ENCODE results near the gene IMMP2L. TPM values are rescaled to one million over a fixed set of nuclear protein-coding genes. Genes with fewer than 3 reads are reported as not detected.

Gene IMMP2L
- total and polyA plus RNA-seq, 2 of the 13 experiments (the other 11 are each of a cell fraction or from before 2014, with no cell fraction given) = 7.8 to 16.9 TPM

- H3K9me3 ChIP-seq (ENCODE audit: low read length) = no peaks in the 10 kb centered on the region
- intact Hi-C loops (cut with micrococcal nuclease; ENCODE audit: unreplicated experiment) (no loop called here), in situ Hi-C loops (cut with HindIII; ENCODE audit: extremely low pct_ligation_motif_present, low pct_unique_long_range_greater_than_20kb) (no loop called here)
- ChIA-PET CTCF (ENCODE audit: low intra/inter-chr PET ratio, low total read pairs) (no interaction called here), POLR2A (no interaction called here)
- no peaks in the 10 kb centered on the region for H3K79me2 ChIP-seq (ENCODE audit: insufficient read depth, low read length)
- no peaks in the 10 kb centered on the region for H4K20me1 ChIP-seq (ENCODE audit: insufficient read depth, low read length)
- no peak for FAIRE-seq
- TF ChIP-seq RBFOX2 (IDR thresholded peaks at IDR 0.05; ENCODE audit: low read depth, low read length) = no peak
- no peak overlapping the region for H3K27ac ChIP-seq (ENCODE audit: extremely low read length, insufficient read depth, low read length)
- no peak overlapping the region for H3K4me3 ChIP-seq (replicated peaks in 1 of 3; ENCODE audit: insufficient read depth in 1 of 3, low read depth in 2 of 3, low read length in 3 of 3)
- no peak overlapping the region for H3K9ac ChIP-seq (ENCODE audit: insufficient read depth, low read depth, low read length)
- H3K4me2 ChIP-seq (ENCODE audit: low read depth, low read length) = no peak overlapping the region
- H3K4me1 ChIP-seq (ENCODE audit: insufficient read depth, low read length) = no peaks in the 10 kb centered on the region
- H3K36me3 ChIP-seq (replicated peaks in 1 of 2; ENCODE audit: control insufficient read depth in 1 of 2, insufficient read depth in 2 of 2, low read length in 2 of 2) = no peaks in the 10 kb centered on the region
- no peak for DNase-seq (ENCODE audit: low spot score)
- 2% methylated on average over 2 of the region's 2 CpGs for WGBS (ENCODE audit: low lambda C conversion rate)
- BruUV-seq (replicated peaks) = no TSS peak
- ATAC-seq = no peak
- no peak overlapping the region for H2AFZ ChIP-seq (ENCODE audit: low read length)
- no peaks in the 10 kb centered on the region for H3K27me3 ChIP-seq (ENCODE audit: control insufficient read depth in 1 of 2, insufficient read depth in 2 of 2, low read length in 2 of 2)
Measured at GRCh38 chr7:110704225-110704624, 858.1 kb downstream of the IMMP2L start.

- Histone ChIP-seq H3K9me3 (ENCODE audit: low read length) (no peaks in the 10 kb centered on the region), H2AFZ (ENCODE audit: low read length) (no peak overlapping the region), H4K20me1 (ENCODE audit: insufficient read depth, low read length) (no peaks in the 10 kb centered on the region), H3K9ac (ENCODE audit: insufficient read depth, low read depth, low read length) (no peak overlapping the region), H3K4me1 (ENCODE audit: insufficient read depth, low read length) (no peaks in the 10 kb centered on the region), H3K79me2 (ENCODE audit: insufficient read depth, low read length) (no peaks in the 10 kb centered on the region), H3K27me3 (ENCODE audit: control insufficient read depth in 1 of 2, insufficient read depth in 2 of 2, low read length in 2 of 2) (no peaks in the 10 kb centered on the region), H3K4me3 (replicated peaks in 1 of 3; ENCODE audit: insufficient read depth in 1 of 3, low read depth in 2 of 3, low read length in 3 of 3) (no peak overlapping the region), H3K4me2 (ENCODE audit: low read depth, low read length) (no peak overlapping the region), H3K36me3 (replicated peaks in 1 of 2; ENCODE audit: control insufficient read depth in 1 of 2, insufficient read depth in 2 of 2, low read length in 2 of 2) (no peaks in the 10 kb centered on the region), H3K27ac (ENCODE audit: extremely low read length, insufficient read depth, low read length) (no peak overlapping the region)
- 5% methylated on average over 3 of the region's 3 CpGs for WGBS (ENCODE audit: low lambda C conversion rate)
- CTCF ChIA-PET (ENCODE audit: low intra/inter-chr PET ratio, low total read pairs) = no interaction called here
- no peak for FAIRE-seq
- BruUV-seq (replicated peaks) = no TSS peak
- DNase-seq (ENCODE audit: low spot score) = no peak
- no peak for ATAC-seq
- TF ChIP-seq ZNF44 (CRISPR knock-in tag; IDR thresholded peaks at IDR 0.05) (no peak), EZH2 (conservative IDR thresholded peaks at IDR 0.05; ENCODE audit: low read depth, low read length) (no peak), CSRNP2 (CRISPR knock-in tag; conservative IDR thresholded peaks at IDR 0.05; ENCODE audit: low read depth) (no peak), ZNF720 (CRISPR knock-in tag; IDR thresholded peaks at IDR 0.05) (no peak), RBAK (CRISPR knock-in tag; IDR thresholded peaks at IDR 0.05) (no peak), PRMT3 (CRISPR knock-in tag; IDR thresholded peaks at IDR 0.05; ENCODE audit: borderline replicate concordance, low read depth) (no peak), ZNF264 (CRISPR knock-in tag; IDR thresholded peaks at IDR 0.05) (no peak), KLF13 (CRISPR knock-in tag; IDR thresholded peaks at IDR 0.05) (no peak), ETV6 (CRISPR knock-in tag; conservative IDR thresholded peaks at IDR 0.05) (no peak), SUZ12 (IDR thresholded peaks at IDR 0.05; ENCODE audit: low read depth, low read length) (no peak), ZNF749 (CRISPR knock-in tag; IDR thresholded peaks at IDR 0.05; ENCODE audit: borderline replicate concordance) (no peak), MAFK (conservative IDR thresholded peaks at IDR 0.05 in 1 of 2, IDR thresholded peaks at IDR 0.05 in 1 of 2; ENCODE audit: low read length in 2 of 2) (no peak), ZFX (CRISPR knock-in tag; IDR thresholded peaks at IDR 0.05; ENCODE audit: low read depth) (no peak)
- TF ChIP-seq, protein P1, sequence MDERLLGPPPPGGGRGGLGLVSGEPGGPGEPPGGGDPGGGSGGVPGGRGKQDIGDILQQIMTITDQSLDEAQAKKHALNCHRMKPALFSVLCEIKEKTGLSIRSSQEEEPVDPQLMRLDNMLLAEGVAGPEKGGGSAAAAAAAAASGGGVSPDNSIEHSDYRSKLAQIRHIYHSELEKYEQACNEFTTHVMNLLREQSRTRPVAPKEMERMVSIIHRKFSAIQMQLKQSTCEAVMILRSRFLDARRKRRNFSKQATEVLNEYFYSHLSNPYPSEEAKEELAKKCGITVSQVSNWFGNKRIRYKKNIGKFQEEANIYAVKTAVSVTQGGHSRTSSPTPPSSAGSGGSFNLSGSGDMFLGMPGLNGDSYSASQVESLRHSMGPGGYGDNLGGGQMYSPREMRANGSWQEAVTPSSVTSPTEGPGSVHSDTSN (CRISPR knock-in tag; IDR thresholded peaks at IDR 0.05) = no peak
- intact Hi-C loops (cut with micrococcal nuclease; ENCODE audit: unreplicated experiment) = no loop called here
- POLR2A ChIA-PET = no interaction called here
- in situ Hi-C loops (cut with HindIII; ENCODE audit: extremely low pct_ligation_motif_present, low pct_unique_long_range_greater_than_20kb) = no loop called here
Measured at GRCh38 chr7:110698576-110698975, 863.7 kb downstream of the IMMP2L start.

Measured in HepG2 (cell line).